Measurements from ENCODE around the gene CD86.

The CD86 gene

GRCh38 chr3:122052968-122053367 is 2.2 kb upstream of the CD86 start:
- TF ChIP-seq FOXP2 (optimal IDR thresholded peaks at IDR 0.05; ENCODE audit: borderline replicate concordance, extremely low read depth, extremely low read length, insufficient read depth) = no peak
- TF ChIP-seq SIN3A (IDR thresholded peaks at IDR 0.05; ENCODE audit: borderline replicate concordance, insufficient read depth, low read length) = no peak
- no peak for TF ChIP-seq REST (IDR thresholded peaks at IDR 0.05; ENCODE audit: insufficient read depth in 1 of 2, low read depth in 2 of 2, low read length in 2 of 2)
- TF ChIP-seq POLR2AphosphoS5 (IDR thresholded peaks at IDR 0.05; ENCODE audit: low read depth, low read length) = no peak
- TF ChIP-seq TAF1 (IDR thresholded peaks at IDR 0.05; ENCODE audit: borderline replicate concordance, insufficient read depth, low read length) = no peak

GRCh38 chr3:122057671-122058070 is 2.5 kb downstream of the CD86 start:
- TF ChIP-seq SIN3A (IDR thresholded peaks at IDR 0.05; ENCODE audit: borderline replicate concordance, insufficient read depth, low read length) (no peak), POLR2AphosphoS5 (IDR thresholded peaks at IDR 0.05; ENCODE audit: low read depth, low read length) (no peak), FOXP2 (optimal IDR thresholded peaks at IDR 0.05; ENCODE audit: borderline replicate concordance, extremely low read depth, extremely low read length, insufficient read depth) (no peak), TAF1 (IDR thresholded peaks at IDR 0.05; ENCODE audit: borderline replicate concordance, insufficient read depth, low read length) (no peak)

GRCh38 chr3:122058294-122058693 is 3.1 kb downstream of the CD86 start:
- TF ChIP-seq FOXP2 (optimal IDR thresholded peaks at IDR 0.05; ENCODE audit: borderline replicate concordance, extremely low read depth, extremely low read length, insufficient read depth) = no peak
- TF ChIP-seq POLR2AphosphoS5 (IDR thresholded peaks at IDR 0.05; ENCODE audit: low read depth, low read length) = no peak
- no peak for TF ChIP-seq SIN3A (IDR thresholded peaks at IDR 0.05; ENCODE audit: borderline replicate concordance, insufficient read depth, low read length)
- TF ChIP-seq TAF1 (IDR thresholded peaks at IDR 0.05; ENCODE audit: borderline replicate concordance, insufficient read depth, low read length) = no peak
- no peak for TF ChIP-seq REST (IDR thresholded peaks at IDR 0.05; ENCODE audit: insufficient read depth in 1 of 2, low read depth in 2 of 2, low read length in 2 of 2)

- TF ChIP-seq FOXP2 (optimal IDR thresholded peaks at IDR 0.05; ENCODE audit: borderline replicate concordance, extremely low read depth, extremely low read length, insufficient read depth) (no peak), POLR2AphosphoS5 (IDR thresholded peaks at IDR 0.05; ENCODE audit: low read depth, low read length) (no peak)
Observed at GRCh38 chr3:122060040-122060698, 5.0 kb downstream of the CD86 start.

- TF ChIP-seq SIN3A (IDR thresholded peaks at IDR 0.05; ENCODE audit: borderline replicate concordance, insufficient read depth, low read length) = no peak
- no peak for TF ChIP-seq TAF1 (IDR thresholded peaks at IDR 0.05; ENCODE audit: borderline replicate concordance, insufficient read depth, low read length)
- no peak for TF ChIP-seq FOXP2 (optimal IDR thresholded peaks at IDR 0.05; ENCODE audit: borderline replicate concordance, extremely low read depth, extremely low read length, insufficient read depth)
- no peak for TF ChIP-seq REST (IDR thresholded peaks at IDR 0.05; ENCODE audit: insufficient read depth in 1 of 2, low read depth in 2 of 2, low read length in 2 of 2)
Observed at GRCh38 chr3:122063908-122064307, 8.7 kb downstream of the CD86 start.

- TF ChIP-seq REST (IDR thresholded peaks at IDR 0.05; ENCODE audit: insufficient read depth in 1 of 2, low read depth in 2 of 2, low read length in 2 of 2) (no peak), TAF1 (IDR thresholded peaks at IDR 0.05; ENCODE audit: borderline replicate concordance, insufficient read depth, low read length) (no peak)
Observed at GRCh38 chr3:122064326-122064725, 9.2 kb downstream of the CD86 start.
